HepG2 (cell line): ENCODE measurements around the gene ANKS4B. TPM values are rescaled to one million over a fixed set of nuclear protein-coding genes. Genes with fewer than 3 reads are reported as not detected.

Experiments used
- CEBPG ChIP-seq: IDR thresholded peaks from 2 replicates; pipeline ENCODE4 v1.6.1; 2016
- CENPX ChIP-seq: sonication (generic); formaldehyde crosslinking; IDR thresholded peaks from 2 replicates; pipeline ENCODE4 v1.9.0; 2021; ENCODE audit warnings: mild to moderate bottlenecking, missing genetic modification reagents, moderate library complexity
- ELF1 ChIP-seq: sonication (generic); formaldehyde crosslinking; IDR thresholded peaks from 2 replicates; pipeline ENCODE4 v1.4.0; 2020; ENCODE audit warnings: missing genetic modification reagents
- FOXK1 ChIP-seq: sonication (generic); formaldehyde crosslinking; IDR thresholded peaks from 2 replicates; pipeline ENCODE4 v1.4.0; 2020; ENCODE audit warnings: low read depth, missing genetic modification reagents, borderline replicate concordance
- FOXO1 ChIP-seq: sonication (generic); formaldehyde crosslinking; IDR thresholded peaks from 2 replicates; pipeline ENCODE4 v1.4.0; 2020; ENCODE audit warnings: missing genetic modification reagents
- HDAC1 ChIP-seq: sonication (generic); formaldehyde crosslinking; IDR thresholded peaks from 2 replicates; pipeline ENCODE4 v1.5.1; 2020; ENCODE audit warnings: mild to moderate bottlenecking, missing genetic modification reagents
- IRX3 ChIP-seq: sonication (generic); formaldehyde crosslinking; IDR thresholded peaks from 2 replicates; pipeline ENCODE4 v1.8.1; 2023; ENCODE audit warnings: mild to moderate bottlenecking, low read depth, missing genetic modification reagents, borderline replicate concordance
- JUND ChIP-seq: sonication (generic); formaldehyde crosslinking; IDR thresholded peaks from 2 replicates; pipeline ENCODE4 v1.8.0; 2022; ENCODE audit warnings: mild to moderate bottlenecking, missing genetic modification reagents
- KLF15 ChIP-seq: sonication (generic); formaldehyde crosslinking; IDR thresholded peaks from 2 replicates; pipeline ENCODE4 v1.8.1; 2023; ENCODE audit warnings: borderline replicate concordance, mild to moderate bottlenecking, inconsistent platforms, missing genetic modification reagents, mixed read lengths
- RFX3 ChIP-seq: IDR thresholded peaks from 2 replicates; pipeline ENCODE4 v1.6.1; 2016; ENCODE audit warnings: missing biosample characterization, missing genetic modification reagents
- RNF2 ChIP-seq: fragments of 450-650 bp; conservative IDR thresholded peaks from 2 replicates; pipeline ENCODE4 v1.6.1; 2016; ENCODE audit warnings: low read depth
- SMC3 ChIP-seq: IDR thresholded peaks from 2 replicates; pipeline ENCODE4 v1.6.1; 2011; ENCODE audit warnings: low read length, improper control_type of control experiment
- U2AF1 ChIP-seq: fragments of 200-400 bp; formaldehyde crosslinking; optimal IDR thresholded peaks from 2 replicates; pipeline ENCODE3; 2017; ENCODE audit warnings: mild to moderate bottlenecking, low read depth, low read length
- ZFX ChIP-seq: sonication (generic); formaldehyde crosslinking; IDR thresholded peaks from 2 replicates; pipeline ENCODE4 v1.4.0; 2020; ENCODE audit warnings: mild to moderate bottlenecking, low read depth, missing genetic modification reagents, moderate library complexity
- ZNF317 ChIP-seq: sonication (generic); formaldehyde crosslinking; IDR thresholded peaks from 2 replicates; pipeline ENCODE4 v1.5.0; 2020; ENCODE audit warnings: mild to moderate bottlenecking, missing genetic modification reagents
- ZNF34 ChIP-seq: sonication (generic); formaldehyde crosslinking; IDR thresholded peaks from 2 replicates; pipeline ENCODE4 v1.4.0; 2020; ENCODE audit warnings: mild to moderate bottlenecking, missing genetic modification reagents, borderline replicate concordance
- ZNF530 ChIP-seq: sonication (generic); formaldehyde crosslinking; IDR thresholded peaks from 2 replicates; pipeline ENCODE4 v1.5.0; 2020; ENCODE audit warnings: low read depth, mild to moderate bottlenecking, missing genetic modification reagents
- ZNF567 ChIP-seq: sonication (generic); formaldehyde crosslinking; IDR thresholded peaks from 2 replicates; pipeline ENCODE4 v1.8.1; 2023; ENCODE audit warnings: mild to moderate bottlenecking, missing genetic modification reagents, borderline replicate concordance
- ZNF589 ChIP-seq: sonication (generic); formaldehyde crosslinking; conservative IDR thresholded peaks from 2 replicates; pipeline ENCODE4 v1.8.0; 2022; ENCODE audit warnings: mild to moderate bottlenecking, moderate library complexity, missing genetic modification reagents
- ZNF7 ChIP-seq: IDR thresholded peaks from 2 replicates; pipeline ENCODE4 v1.6.1; 2016; ENCODE audit warnings: missing biosample characterization, missing genetic modification reagents
- polyA plus RNA-seq, 8 experiments: library from polyadenylated mRNA; depleted of rRNA in 3 of 8; stranded (reverse) in 7 of 8; unstranded in 1 of 8; fragments of >200 nt; fragmentation: Illumina TruSeq in 4 of 8; extraction: Trizol in 4 of 8; gene quantifications; 2 replicates each; pipeline versions ENCODE4 v1.2.1 to v1.2.3, GENCODE V29; 2011 to 2016; ENCODE audit warnings: low read depth in 4 of 8, missing spikeins in 1 of 8, mixed read lengths in 1 of 8; ENCODE audit not compliant: insufficient read depth in 1 of 8
- total RNA-seq, 5 experiments: library from RNA; depleted of rRNA; stranded (reverse); fragments of >200 nt; fragmentation: Illumina TruSeq; extraction: Trizol; gene quantifications; 2 replicates each; pipeline ENCODE4 v1.2.3, GENCODE V29; 2016; ENCODE audit warnings: low read depth in 1 of 5
- TF ChIP-seq, protein P1 (sequence below): sonication (generic); formaldehyde crosslinking; IDR thresholded peaks from 2 replicates; pipeline ENCODE4 v1.4.0; 2020; ENCODE audit warnings: missing genetic modification reagents, mild to moderate bottlenecking, borderline replicate concordance
- TF ChIP-seq, protein P2 (sequence below): sonication (generic); formaldehyde crosslinking; IDR thresholded peaks from 2 replicates; pipeline ENCODE4 v1.5.1; 2020; ENCODE audit warnings: mild to moderate bottlenecking, missing genetic modification reagents, moderate library complexity
- TF ChIP-seq, protein P3 (sequence below): sonication (generic); formaldehyde crosslinking; IDR thresholded peaks from 2 replicates; pipeline ENCODE4 v1.8.0; 2022; ENCODE audit warnings: missing genetic modification reagents, mild to moderate bottlenecking, borderline replicate concordance

Gene ANKS4B
- total and polyA plus RNA-seq, 2 of the 13 experiments (the other 11 are each of a cell fraction or from before 2014, with no cell fraction given), result 6.5 to 30.0 TPM

DNA sequence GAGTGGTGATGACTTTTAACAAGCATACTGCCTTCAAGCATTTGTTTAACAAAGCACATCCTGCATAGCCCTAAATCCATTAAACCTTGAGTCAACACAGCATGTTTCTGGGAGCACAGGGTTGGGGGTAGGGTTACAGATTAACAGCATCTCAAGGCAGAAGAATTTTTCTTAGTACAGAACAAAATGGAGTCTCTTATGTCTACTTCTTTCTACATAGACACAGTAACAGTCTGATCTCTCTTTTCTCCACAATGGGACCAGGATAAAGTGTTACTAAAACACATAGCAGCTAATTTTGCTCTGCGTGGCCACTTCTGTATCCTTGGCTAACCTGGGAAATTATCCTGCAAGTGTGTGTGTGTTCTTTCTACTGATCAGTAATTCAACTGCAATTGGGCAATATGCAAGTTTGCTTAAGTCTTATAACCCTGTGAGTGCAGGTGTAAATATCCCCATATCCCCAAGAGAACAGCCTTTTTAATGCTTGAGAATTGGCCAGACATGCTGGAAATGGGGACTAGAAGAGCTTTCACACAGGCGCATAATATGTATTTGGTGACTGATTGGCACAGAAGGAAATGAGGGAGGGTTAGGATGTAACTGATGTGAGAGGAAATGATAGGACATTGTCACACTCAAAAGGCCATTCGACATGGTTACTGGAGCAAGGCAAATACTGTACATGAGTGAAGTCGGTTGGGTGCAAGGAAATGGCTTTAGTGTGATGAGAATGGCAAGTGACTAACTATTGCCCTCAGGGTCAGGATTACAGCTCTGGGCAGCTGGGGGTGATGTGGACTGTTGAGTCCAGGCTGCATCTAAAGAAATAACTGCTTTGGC lies 10.8 kb upstream of the ANKS4B start (continued):
- TF ChIP-seq ZNF530 (CRISPR knock-in tag) (no peak), HDAC1 (CRISPR knock-in tag) (no peak), ZNF34 (no peak), JUND (CRISPR knock-in tag) (no peak), IRX3 (CRISPR knock-in tag) (no peak), CENPX (no peak), ZNF317 (CRISPR knock-in tag) (no peak), CEBPG (CRISPR knock-in tag) (peak; percentile 30; the same call in 1 of the 2 replicates), FOXO1 (no peak), ZNF567 (CRISPR knock-in tag) (no peak), FOXK1 (CRISPR knock-in tag) (no peak), RNF2 (no peak), ELF1 (no peak), KLF15 (CRISPR knock-in tag) (no peak), ZNF7 (CRISPR knock-in tag) (no peak), SMC3 (no peak), U2AF1 (no peak), ZFX (CRISPR knock-in tag) (peak; percentile 34; the same call in 1 of the 2 replicates), ZNF589 (no peak), RFX3 (CRISPR knock-in tag) (no peak)
- TF ChIP-seq, protein P1, sequence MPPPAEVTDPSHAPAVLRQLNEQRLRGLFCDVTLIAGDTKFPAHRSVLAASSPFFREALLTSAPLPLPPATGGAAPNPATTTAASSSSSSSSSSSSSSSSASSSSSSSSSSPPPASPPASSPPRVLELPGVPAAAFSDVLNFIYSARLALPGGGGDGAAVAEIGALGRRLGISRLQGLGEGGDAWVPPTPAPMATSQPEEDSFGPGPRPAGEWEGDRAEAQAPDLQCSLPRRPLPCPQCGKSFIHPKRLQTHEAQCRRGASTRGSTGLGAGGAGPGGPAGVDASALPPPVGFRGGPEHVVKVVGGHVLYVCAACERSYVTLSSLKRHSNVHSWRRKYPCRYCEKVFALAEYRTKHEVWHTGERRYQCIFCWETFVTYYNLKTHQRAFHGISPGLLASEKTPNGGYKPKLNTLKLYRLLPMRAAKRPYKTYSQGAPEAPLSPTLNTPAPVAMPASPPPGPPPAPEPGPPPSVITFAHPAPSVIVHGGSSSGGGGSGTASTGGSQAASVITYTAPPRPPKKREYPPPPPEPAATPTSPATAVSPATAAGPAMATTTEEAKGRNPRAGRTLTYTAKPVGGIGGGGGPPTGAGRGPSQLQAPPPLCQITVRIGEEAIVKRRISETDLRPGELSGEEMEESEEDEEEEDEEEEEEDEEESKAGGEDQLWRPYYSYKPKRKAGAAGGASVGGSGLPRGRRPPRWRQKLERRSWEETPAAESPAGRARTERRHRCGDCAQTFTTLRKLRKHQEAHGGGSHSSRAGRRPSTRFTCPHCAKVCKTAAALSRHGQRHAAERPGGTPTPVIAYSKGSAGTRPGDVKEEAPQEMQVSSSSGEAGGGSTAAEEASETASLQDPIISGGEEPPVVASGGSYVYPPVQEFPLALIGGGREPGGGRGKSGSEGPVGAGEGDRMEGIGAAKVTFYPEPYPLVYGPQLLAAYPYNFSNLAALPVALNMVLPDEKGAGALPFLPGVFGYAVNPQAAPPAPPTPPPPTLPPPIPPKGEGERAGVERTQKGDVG (CRISPR knock-in tag), result no peak
- TF ChIP-seq, protein P2, sequence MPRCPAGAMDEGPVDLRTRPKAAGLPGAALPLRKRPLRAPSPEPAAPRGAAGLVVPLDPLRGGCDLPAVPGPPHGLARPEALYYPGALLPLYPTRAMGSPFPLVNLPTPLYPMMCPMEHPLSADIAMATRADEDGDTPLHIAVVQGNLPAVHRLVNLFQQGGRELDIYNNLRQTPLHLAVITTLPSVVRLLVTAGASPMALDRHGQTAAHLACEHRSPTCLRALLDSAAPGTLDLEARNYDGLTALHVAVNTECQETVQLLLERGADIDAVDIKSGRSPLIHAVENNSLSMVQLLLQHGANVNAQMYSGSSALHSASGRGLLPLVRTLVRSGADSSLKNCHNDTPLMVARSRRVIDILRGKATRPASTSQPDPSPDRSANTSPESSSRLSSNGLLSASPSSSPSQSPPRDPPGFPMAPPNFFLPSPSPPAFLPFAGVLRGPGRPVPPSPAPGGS, result no peak
- TF ChIP-seq, protein P3, sequence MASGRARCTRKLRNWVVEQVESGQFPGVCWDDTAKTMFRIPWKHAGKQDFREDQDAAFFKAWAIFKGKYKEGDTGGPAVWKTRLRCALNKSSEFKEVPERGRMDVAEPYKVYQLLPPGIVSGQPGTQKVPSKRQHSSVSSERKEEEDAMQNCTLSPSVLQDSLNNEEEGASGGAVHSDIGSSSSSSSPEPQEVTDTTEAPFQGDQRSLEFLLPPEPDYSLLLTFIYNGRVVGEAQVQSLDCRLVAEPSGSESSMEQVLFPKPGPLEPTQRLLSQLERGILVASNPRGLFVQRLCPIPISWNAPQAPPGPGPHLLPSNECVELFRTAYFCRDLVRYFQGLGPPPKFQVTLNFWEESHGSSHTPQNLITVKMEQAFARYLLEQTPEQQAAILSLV (CRISPR knock-in tag), result no peak
